IPS-18a (cell line): ENCODE data around the gene MRGPRE.

ENCODE experiments used
- H3K27ac ChIP-seq: one replicate; pipeline ENCODE4 v1.5.1; 2013; ENCODE audit warnings: low read length
- H3K27me3 ChIP-seq: one replicate; pipeline ENCODE4 v1.6.1; 2013; ENCODE audit warnings: mild to moderate bottlenecking, low read length; ENCODE audit not compliant: control insufficient read depth, insufficient read depth
- H3K36me3 ChIP-seq: one replicate; pipeline ENCODE4 v1.6.1; 2013; ENCODE audit warnings: low read depth, low read length; ENCODE audit not compliant: control insufficient read depth
- H3K4me1 ChIP-seq: one replicate; pipeline ENCODE4 v1.6.1; 2013; ENCODE audit warnings: low read depth, low read length; ENCODE audit not compliant: control insufficient read depth
- H3K4me3 ChIP-seq: one replicate; pipeline ENCODE4 v1.5.1; 2013; ENCODE audit warnings: low read length
- H3K9ac ChIP-seq: one replicate; pipeline ENCODE4 v1.6.1; 2013; ENCODE audit warnings: mild to moderate bottlenecking, low read length, moderate library complexity
- H3K9me3 ChIP-seq: one replicate; pipeline ENCODE4 v1.6.1; 2013; ENCODE audit warnings: low read depth, low read length; ENCODE audit not compliant: control insufficient read depth

MRGPRE gene

GRCh38 chr11:3189886-3190583 lies 42.2 kb downstream of the MRGPRE start:
- peak overlapping the region; percentile 47 for H3K4me3 ChIP-seq
- no peaks in the 10 kb centered on the region for H3K36me3 ChIP-seq
- peaks cover 20% of the 10 kb centered on the region for H3K4me1 ChIP-seq
- no peak overlapping the region for H3K27ac ChIP-seq
- H3K9ac ChIP-seq: no peak overlapping the region
- no peaks in the 10 kb centered on the region for H3K9me3 ChIP-seq
- H3K27me3 ChIP-seq: no peaks in the 10 kb centered on the region

DNA sequence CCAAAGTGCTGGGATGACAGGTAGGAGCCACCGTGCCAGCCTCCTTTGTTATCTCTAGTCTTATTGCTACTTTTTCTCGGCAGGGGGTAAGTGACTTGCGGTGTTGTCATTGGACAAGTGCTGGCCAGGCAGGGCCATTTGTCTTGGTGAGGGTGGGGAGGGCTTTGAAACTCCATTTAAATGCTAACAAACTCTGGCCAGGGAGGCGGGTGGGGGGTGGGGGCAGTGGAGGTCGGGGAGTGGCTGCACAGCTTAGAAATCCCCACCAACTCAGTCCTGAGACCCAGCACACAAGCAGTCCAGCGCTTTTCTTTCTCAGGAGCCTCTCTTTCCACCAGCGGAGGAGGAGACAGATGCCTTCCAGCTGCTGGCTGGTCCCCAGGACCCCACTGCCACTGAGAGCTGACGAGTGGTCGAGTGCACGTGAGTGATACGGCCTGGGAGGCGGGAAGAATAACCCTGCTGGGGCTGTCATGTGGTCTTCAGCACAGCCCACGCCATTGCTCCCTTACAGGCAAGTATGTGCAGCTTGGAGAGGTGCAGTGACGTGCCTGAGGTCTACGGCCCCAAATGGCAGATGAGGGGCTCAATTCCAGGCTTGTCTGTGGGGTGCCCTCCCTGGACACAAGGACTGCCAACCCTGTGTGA lies 42.9 kb downstream of the MRGPRE start:
- H3K4me3 ChIP-seq: peak overlapping the region; percentile 47

DNA sequence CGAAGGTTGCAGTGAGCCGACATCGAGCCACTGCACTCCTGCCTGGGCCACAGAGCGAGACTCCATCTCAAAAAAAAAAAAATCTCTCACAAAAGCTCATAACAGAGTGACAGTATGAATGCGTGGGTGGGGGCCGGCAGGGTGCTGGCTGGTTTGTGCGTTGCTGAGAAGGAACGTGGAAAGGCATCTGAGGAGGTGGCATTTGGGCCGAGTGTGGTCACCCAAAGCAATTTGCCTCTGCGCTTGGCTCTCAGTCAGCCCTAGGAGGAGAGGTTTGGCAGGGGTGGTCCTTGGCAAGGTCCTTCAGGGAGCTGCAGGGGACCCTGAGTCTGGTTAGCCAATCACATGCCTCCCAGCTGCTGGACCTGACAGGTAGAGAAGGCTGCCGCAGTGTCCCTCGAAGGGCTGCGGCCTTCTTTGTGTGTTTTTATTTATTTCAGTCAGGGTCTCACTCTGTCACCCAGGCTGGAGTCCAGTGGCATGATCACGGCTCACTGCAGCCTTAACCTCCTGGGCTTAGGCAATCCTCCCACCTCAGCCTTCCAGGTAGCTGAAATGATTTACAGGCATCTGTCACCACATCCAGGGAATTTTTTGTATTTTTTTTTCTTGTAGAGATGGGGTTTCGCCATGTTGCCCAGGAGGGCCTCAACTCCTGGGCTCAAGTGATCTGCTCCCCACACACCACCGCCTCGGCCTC lies 43.6 kb downstream of the MRGPRE start:
- H3K4me1 ChIP-seq: peaks cover 20% of the 10 kb centered on the region
- no peak overlapping the region for H3K9ac ChIP-seq
- no peaks in the 10 kb centered on the region for H3K9me3 ChIP-seq
- H3K36me3 ChIP-seq: no peaks in the 10 kb centered on the region
- peak overlapping the region; percentile 47 for H3K4me3 ChIP-seq
- H3K27me3 ChIP-seq: no peaks in the 10 kb centered on the region
- no peak overlapping the region for H3K27ac ChIP-seq

More for the DNA sequence above, 42.9 kb downstream of the MRGPRE start:
- Histone ChIP-seq H3K36me3 (no peaks in the 10 kb centered on the region), H3K27me3 (no peaks in the 10 kb centered on the region), H3K4me1 (peaks cover 20% of the 10 kb centered on the region), H3K27ac (no peak overlapping the region), H3K9ac (peak overlapping the region; percentile 5), H3K9me3 (no peaks in the 10 kb centered on the region)

DNA sequence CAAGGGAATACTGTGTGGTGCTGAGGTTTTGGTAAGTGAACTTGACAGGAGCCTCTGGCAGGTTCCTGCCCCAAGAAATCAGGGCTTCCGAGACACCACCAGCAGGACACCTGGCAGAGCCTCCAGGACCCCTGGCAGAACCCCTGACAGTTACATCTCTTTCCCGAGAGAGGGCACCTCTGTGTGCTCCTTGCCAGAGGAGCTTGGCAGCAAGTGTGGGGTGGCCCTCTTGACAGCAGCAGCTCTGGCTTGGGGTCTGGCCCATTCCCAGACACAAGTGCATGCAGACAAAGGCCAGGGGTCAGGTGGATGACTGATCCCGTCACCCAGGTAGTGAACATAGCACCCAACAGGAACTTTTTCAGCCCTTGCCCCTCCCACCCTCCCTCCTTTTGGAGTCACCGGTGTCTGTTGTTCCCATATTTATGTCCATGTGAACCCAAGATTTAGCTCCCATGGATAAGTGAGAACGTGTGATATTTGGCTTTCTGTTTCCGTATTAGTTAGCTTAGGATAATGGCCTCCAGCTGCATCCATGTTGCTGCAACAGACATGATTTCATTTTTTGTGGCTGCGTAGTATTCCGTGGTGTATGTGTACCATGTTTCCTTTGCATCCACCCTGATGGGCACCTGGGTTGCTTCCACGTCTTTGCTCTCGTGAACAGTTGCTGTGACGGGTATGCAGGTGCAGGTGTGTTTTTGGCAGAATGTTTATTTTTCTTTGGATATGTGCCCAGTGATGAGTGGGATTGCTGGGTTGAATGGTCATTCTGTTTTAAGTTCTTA lies 45.9 kb downstream of the MRGPRE start:
- no peaks in the 10 kb centered on the region for H3K9me3 ChIP-seq
- H3K4me1 ChIP-seq: peaks cover 20% of the 10 kb centered on the region
- no peaks in the 10 kb centered on the region for H3K27me3 ChIP-seq
- no peak overlapping the region for H3K4me3 ChIP-seq
- no peak overlapping the region for H3K9ac ChIP-seq
- no peak overlapping the region for H3K27ac ChIP-seq
- H3K36me3 ChIP-seq: no peaks in the 10 kb centered on the region

GRCh38 chr11:3184732-3185347 lies 47.4 kb downstream of the MRGPRE start:
- H3K4me3 ChIP-seq: no peak overlapping the region
- no peaks in the 10 kb centered on the region for H3K36me3 ChIP-seq
- peaks cover 12% of the 10 kb centered on the region for H3K4me1 ChIP-seq
- H3K9ac ChIP-seq: no peak overlapping the region
- H3K27ac ChIP-seq: no peak overlapping the region
- no peaks in the 10 kb centered on the region for H3K9me3 ChIP-seq
- no peaks in the 10 kb centered on the region for H3K27me3 ChIP-seq

DNA sequence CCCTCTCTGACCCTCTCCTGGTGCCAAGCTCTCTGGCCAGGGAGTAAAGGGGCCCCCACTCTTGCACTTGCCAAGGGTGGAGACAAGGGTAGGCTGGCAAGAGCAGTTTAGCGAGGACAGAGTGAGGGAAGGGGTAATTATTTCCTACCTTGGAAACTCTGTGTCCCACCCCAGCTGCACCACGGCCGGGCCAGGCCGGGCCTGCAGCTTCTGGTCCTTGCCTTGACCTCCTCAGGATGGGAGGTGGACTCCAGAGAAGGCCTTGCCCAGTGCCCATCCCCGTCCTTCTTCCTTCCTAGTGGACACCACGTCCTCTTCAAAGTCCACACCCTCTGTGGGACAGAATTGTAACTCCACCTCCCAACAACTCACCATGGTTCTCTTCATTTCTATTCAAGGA lies 48.7 kb downstream of the MRGPRE start:
- Histone ChIP-seq H3K4me1 (peaks cover 1% of the 10 kb centered on the region), H3K27me3 (no peaks in the 10 kb centered on the region), H3K27ac (no peak overlapping the region), H3K9me3 (no peaks in the 10 kb centered on the region), H3K36me3 (no peaks in the 10 kb centered on the region), H3K4me3 (no peak overlapping the region), H3K9ac (no peak overlapping the region)

DNA sequence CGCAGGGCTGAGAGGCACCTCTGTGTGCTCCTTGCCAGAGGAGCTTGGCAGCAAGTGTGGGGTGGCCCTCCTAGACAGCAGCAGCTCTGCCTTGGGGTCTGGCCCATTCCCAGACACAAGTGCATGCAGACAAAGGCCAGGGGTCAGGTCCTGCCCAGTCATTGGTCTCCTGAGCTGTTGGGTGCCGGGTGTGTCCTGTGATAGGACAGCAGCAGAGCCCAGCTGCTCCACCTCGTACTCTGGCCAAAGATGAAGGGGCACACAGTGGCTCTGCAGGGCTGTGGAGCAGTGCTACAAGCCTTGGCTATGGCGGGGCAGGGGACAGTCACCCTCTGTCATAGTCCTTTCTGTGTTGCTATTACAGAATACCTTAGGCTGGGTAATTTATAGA lies 49.8 kb downstream of the MRGPRE start:
- no peak overlapping the region for H3K9ac ChIP-seq
- H3K9me3 ChIP-seq: no peaks in the 10 kb centered on the region
- H3K4me1 ChIP-seq: no peaks in the 10 kb centered on the region
- no peaks in the 10 kb centered on the region for H3K27me3 ChIP-seq
- no peaks in the 10 kb centered on the region for H3K36me3 ChIP-seq
- no peak overlapping the region for H3K27ac ChIP-seq
- H3K4me3 ChIP-seq: no peak overlapping the region

GRCh38 chr11:3181725-3182461 lies 50.3 kb downstream of the MRGPRE start:
- no peak overlapping the region for H3K4me3 ChIP-seq
- no peaks in the 10 kb centered on the region for H3K27me3 ChIP-seq
- H3K27ac ChIP-seq: no peak overlapping the region
- H3K36me3 ChIP-seq: no peaks in the 10 kb centered on the region
- no peak overlapping the region for H3K9ac ChIP-seq
- no peaks in the 10 kb centered on the region for H3K4me1 ChIP-seq
- H3K9me3 ChIP-seq: no peaks in the 10 kb centered on the region

GRCh38 chr11:3180869-3181268 lies 51.3 kb downstream of the MRGPRE start:
- H3K36me3 ChIP-seq: no peaks in the 10 kb centered on the region
- H3K27ac ChIP-seq: no peak overlapping the region
- H3K4me3 ChIP-seq: no peak overlapping the region
- no peaks in the 10 kb centered on the region for H3K4me1 ChIP-seq
- no peak overlapping the region for H3K9ac ChIP-seq
- H3K9me3 ChIP-seq: no peaks in the 10 kb centered on the region
- H3K27me3 ChIP-seq: no peaks in the 10 kb centered on the region

- no peaks in the 10 kb centered on the region for H3K36me3 ChIP-seq
- H3K9me3 ChIP-seq: no peaks in the 10 kb centered on the region
- no peak overlapping the region for H3K4me3 ChIP-seq
- no peaks in the 10 kb centered on the region for H3K27me3 ChIP-seq
- no peak overlapping the region for H3K27ac ChIP-seq
- no peak overlapping the region for H3K9ac ChIP-seq
- no peaks in the 10 kb centered on the region for H3K4me1 ChIP-seq
Observed at GRCh38 chr11:3178349-3178748, 53.9 kb downstream of the MRGPRE start.
